GM10847 (cell line): ENCODE results near the gene VKORC1L1.

Source experiments
- POLR2A ChIP-seq: IDR thresholded peaks from 2 replicates; pipeline ENCODE4 v1.6.1; 2011; ENCODE audit not compliant: insufficient read length; ENCODE audit errors: extremely low read depth

The VKORC1L1 gene

GRCh38 chr7:65981965-65982792, 109.3 kb downstream of the VKORC1L1 start, which contains the start of gene GUSB:
GUSB (minus strand) TSS chr7:65982213; CDS start chr7:65982183, 30 bp downstream.
- peak; percentile 74 for TF ChIP-seq POLR2A

DNA sequence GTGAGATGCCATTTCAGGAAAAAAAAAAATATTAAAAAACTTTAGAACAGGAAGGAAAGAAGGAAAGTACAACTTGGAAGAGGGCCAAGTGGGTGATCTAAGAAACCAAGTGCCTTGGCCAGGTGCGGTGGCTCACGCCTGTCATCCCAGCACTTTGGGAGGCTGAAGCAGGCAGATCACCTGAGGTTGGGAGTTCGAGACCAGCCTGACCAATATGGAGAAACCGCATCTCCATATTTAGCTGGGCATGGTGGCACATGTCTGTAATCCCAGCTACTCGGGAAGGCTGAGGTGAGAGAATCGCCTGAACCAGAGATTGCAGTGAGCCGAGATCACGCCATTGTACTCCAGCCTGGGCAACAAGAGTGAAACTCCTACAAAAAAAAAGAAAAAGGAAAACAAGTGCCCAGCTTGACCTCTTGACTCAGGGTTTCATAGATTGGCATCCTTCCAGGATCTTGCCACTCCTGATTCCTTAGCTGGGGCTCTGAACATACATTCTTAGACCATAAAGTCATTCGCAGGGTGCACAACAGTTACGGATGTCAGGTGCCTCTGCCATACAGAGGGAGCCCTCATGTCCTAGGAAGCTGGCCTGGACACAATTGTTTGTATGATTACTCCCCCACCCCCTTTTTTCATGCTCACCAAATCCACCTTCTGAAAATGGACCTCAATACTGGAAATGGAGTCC, 111.2 kb downstream of the VKORC1L1 start:
- no peak for TF ChIP-seq POLR2A

DNA sequence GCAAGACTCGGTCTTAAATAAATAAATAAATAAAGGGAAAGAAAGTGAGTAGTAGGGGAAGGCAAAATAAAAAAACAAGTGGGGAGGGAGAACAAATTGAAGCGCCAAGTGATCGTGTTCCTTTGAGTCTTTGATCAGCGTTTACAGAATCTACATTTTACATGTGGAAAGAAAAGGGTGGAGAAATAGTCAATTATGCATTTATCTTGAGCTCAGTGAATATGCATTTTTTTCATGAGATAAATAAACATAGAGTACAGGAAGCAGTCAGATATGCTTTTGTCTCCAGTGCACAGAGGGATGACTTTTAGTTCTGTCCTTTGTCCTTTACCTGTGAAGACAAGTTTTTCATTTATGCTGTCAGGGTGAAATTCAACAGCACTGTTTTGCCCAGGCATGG, 115.2 kb downstream of the VKORC1L1 start:
- TF ChIP-seq POLR2A: no peak

- TF ChIP-seq POLR2A: no peak
Measured at GRCh38 chr7:65989694-65990080, 116.8 kb downstream of the VKORC1L1 start.

DNA sequence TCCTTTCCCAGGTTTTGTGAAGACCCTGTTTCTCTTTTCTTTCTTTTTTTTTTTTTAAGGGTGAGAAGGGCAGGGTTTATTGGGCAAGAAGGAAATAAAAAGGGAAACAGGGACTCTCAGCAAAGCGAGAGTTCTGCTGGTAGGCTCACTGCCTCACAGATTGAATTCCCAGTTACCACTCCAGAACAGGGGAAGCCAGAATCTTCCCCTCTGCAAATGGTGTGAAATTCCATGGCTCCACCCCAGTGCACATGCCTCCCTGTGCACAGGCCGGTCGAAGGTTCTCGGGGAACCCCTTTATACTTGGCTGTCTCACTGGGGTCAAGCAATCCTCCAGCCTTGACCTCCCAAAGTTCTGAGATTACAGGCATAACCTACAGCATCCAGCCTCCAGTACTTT, 119.7 kb downstream of the VKORC1L1 start:
- TF ChIP-seq POLR2A: no peak

DNA sequence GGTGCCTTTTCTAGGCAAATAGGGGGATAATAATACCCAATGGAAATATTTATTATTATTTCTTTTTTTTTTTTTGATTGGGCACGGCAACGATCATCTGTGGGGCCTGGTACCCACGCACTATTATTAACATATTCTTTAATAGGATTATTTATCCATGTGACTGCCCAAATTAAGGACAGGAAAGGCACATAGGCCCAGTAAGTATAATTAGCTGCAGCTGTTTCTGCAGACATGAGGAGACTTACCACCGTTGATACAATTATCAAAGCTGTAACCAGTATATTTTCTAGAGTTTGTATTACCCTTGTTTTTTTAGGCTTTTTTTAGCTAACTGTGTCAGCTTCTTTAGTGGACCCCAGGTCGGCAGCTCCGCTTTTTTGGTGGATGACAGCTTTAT, 134.4 kb downstream of the VKORC1L1 start:
- no peak for TF ChIP-seq POLR2A
